ENCODE data around the gene CYTH4. TPM values are rescaled to one million over a fixed set of nuclear protein-coding genes. Genes with fewer than 3 reads are reported as not detected.

The CYTH4 gene
- total RNA-seq, 2 experiments from 2014 or later: 106 to 110 TPM

- no peak for DNase-seq
- ChIA-PET POLR2A (no interaction called here), CTCF (no interaction called here)
- Mint-ChIP-seq H3K27ac (peak overlapping the region; percentile 57), H3K9me3 (no peaks in the 10 kb centered on the region), H3K27me3 (no peaks in the 10 kb centered on the region), H3K36me3 (ENCODE audit: low read depth) (peaks cover 66% of the 10 kb centered on the region), H3K4me3 (no peak overlapping the region), H3K4me1 (peaks cover 86% of the 10 kb centered on the region)
Observed at GRCh38 chr22:37311761-37312312, 29.5 kb downstream of the CYTH4 start.

GRCh38 chr22:37312549-37313183, 30.4 kb downstream of the CYTH4 start:
- Mint-ChIP-seq H3K27ac (peak overlapping the region; percentile 57), H3K9me3 (no peaks in the 10 kb centered on the region), H3K4me1 (peaks cover 77% of the 10 kb centered on the region), H3K36me3 (ENCODE audit: low read depth) (peaks cover 61% of the 10 kb centered on the region), H3K4me3 (no peak overlapping the region), H3K27me3 (no peaks in the 10 kb centered on the region)
- DNase-seq: no peak
- CTCF ChIA-PET: interaction anchor here (1.3 to 1.5 kb wide), 2 partner anchors 17 to 144 kb away, joined by 3 read pairs; no protein-coding TSS in a partner anchor
- POLR2A ChIA-PET: no interaction called here

- Mint-ChIP-seq H3K36me3 (ENCODE audit: low read depth) (peaks cover 51% of the 10 kb centered on the region), H3K27ac (peak overlapping the region; percentile 76), H3K27me3 (no peaks in the 10 kb centered on the region), H3K9me3 (no peaks in the 10 kb centered on the region), H3K4me1 (peaks cover 68% of the 10 kb centered on the region), H3K4me3 (no peak overlapping the region)
- ChIA-PET POLR2A (interaction anchor here (0.6 kb wide), 1 partner anchor 44 kb away, joined by 3 read pairs; no protein-coding TSS in a partner anchor), CTCF (interaction anchor here (0.6 to 2.0 kb wide), 11 partner anchors 7 to 454 kb away, joined by 3 to 5 read pairs (median 3); partner anchors contain the start of gene RAC2)
- no peak for DNase-seq
Observed at GRCh38 chr22:37313376-37314314, 31.3 kb downstream of the CYTH4 start.

- DNase-seq: peak; percentile 41
- H3K4me1 Mint-ChIP-seq: peaks cover 59% of the 10 kb centered on the region
- H3K9me3 Mint-ChIP-seq: no peaks in the 10 kb centered on the region
- POLR2A ChIA-PET: no interaction called here
- peak overlapping the region; percentile 83 for H3K27ac Mint-ChIP-seq
- CTCF ChIA-PET: interaction anchor here (0.6 to 2.0 kb wide), 8 partner anchors 8 to 158 kb away, joined by 3 to 5 read pairs (median 3); partner anchors contain the start of gene RAC2
- peaks cover 44% of the 10 kb centered on the region for H3K36me3 Mint-ChIP-seq (ENCODE audit: low read depth)
- H3K27me3 Mint-ChIP-seq: no peaks in the 10 kb centered on the region
- no peak overlapping the region for H3K4me3 Mint-ChIP-seq
Observed at GRCh38 chr22:37314315-37315074, 32.2 kb downstream of the CYTH4 start.

- DNase-seq: no peak
Observed at GRCh38 chr22:37316405-37316804, 34.1 kb downstream of the CYTH4 start.

GRCh38 chr22:37316875-37317371, 34.6 kb downstream of the CYTH4 start:
- Mint-ChIP-seq H3K27me3 (peaks cover 5% of the 10 kb centered on the region), H3K27ac (no peak overlapping the region), H3K9me3 (no peaks in the 10 kb centered on the region), H3K36me3 (ENCODE audit: low read depth) (peaks cover 25% of the 10 kb centered on the region), H3K4me1 (peaks cover 40% of the 10 kb centered on the region), H3K4me3 (no peak overlapping the region)
- DNase-seq: peak; percentile 81
- POLR2A ChIA-PET: no interaction called here
- CTCF ChIA-PET: interaction anchor here (0.6 to 2.5 kb wide), 22 partner anchors 8 to 345 kb away, joined by 3 to 17 read pairs (median 3); partner anchors contain the start of gene CYTH4

More at GRCh38 chr22:37316405-37316804, 34.1 kb downstream of the CYTH4 start:
- ChIA-PET POLR2A (no interaction called here), CTCF (interaction anchor here (0.6 to 2.5 kb wide), 17 partner anchors 8 to 250 kb away, joined by 3 to 17 read pairs (median 3); partner anchors contain the start of gene CYTH4)
- no peaks in the 10 kb centered on the region for H3K9me3 Mint-ChIP-seq
- no peak overlapping the region for H3K27ac Mint-ChIP-seq
- H3K27me3 Mint-ChIP-seq: peaks cover 4% of the 10 kb centered on the region
- H3K36me3 Mint-ChIP-seq (ENCODE audit: low read depth): peaks cover 25% of the 10 kb centered on the region
- no peak overlapping the region for H3K4me3 Mint-ChIP-seq
- H3K4me1 Mint-ChIP-seq: peaks cover 41% of the 10 kb centered on the region

- POLR2A ChIA-PET: no interaction called here
- no peak overlapping the region for H3K27ac Mint-ChIP-seq
- H3K36me3 Mint-ChIP-seq (ENCODE audit: low read depth): peaks cover 18% of the 10 kb centered on the region
- peaks cover 31% of the 10 kb centered on the region for H3K4me1 Mint-ChIP-seq
- CTCF ChIA-PET: interaction anchor here (0.6 to 2.5 kb wide), 11 partner anchors 8 to 344 kb away, joined by 3 to 17 read pairs (median 4); no protein-coding TSS in a partner anchor
- no peaks in the 10 kb centered on the region for H3K9me3 Mint-ChIP-seq
- H3K4me3 Mint-ChIP-seq: no peak overlapping the region
- peaks cover 10% of the 10 kb centered on the region for H3K27me3 Mint-ChIP-seq
- DNase-seq: no peak
Observed at GRCh38 chr22:37317698-37318210, 35.4 kb downstream of the CYTH4 start.

- Mint-ChIP-seq H3K9me3 (no peaks in the 10 kb centered on the region), H3K4me3 (no peak overlapping the region), H3K36me3 (ENCODE audit: low read depth) (peaks cover 12% of the 10 kb centered on the region), H3K27ac (no peak overlapping the region), H3K4me1 (peaks cover 26% of the 10 kb centered on the region), H3K27me3 (peaks cover 18% of the 10 kb centered on the region)
- DNase-seq: no peak
- ChIA-PET POLR2A (no interaction called here), CTCF (interaction anchor here (0.9 to 2.5 kb wide), 6 partner anchors 13 to 274 kb away, joined by 3 to 17 read pairs (median 4); no protein-coding TSS in a partner anchor)
Observed at GRCh38 chr22:37318364-37319109, 36.2 kb downstream of the CYTH4 start.

GRCh38 chr22:37319469-37319868, 37.2 kb downstream of the CYTH4 start:
- CTCF ChIA-PET: interaction anchor here (1.0 kb wide), 1 partner anchor 324 kb away, joined by 3 read pairs; no protein-coding TSS in a partner anchor
- peaks cover 4% of the 10 kb centered on the region for H3K36me3 Mint-ChIP-seq (ENCODE audit: low read depth)
- H3K4me3 Mint-ChIP-seq: no peak overlapping the region
- POLR2A ChIA-PET: no interaction called here
- no peaks in the 10 kb centered on the region for H3K9me3 Mint-ChIP-seq
- peak overlapping the region; percentile 59 for H3K27ac Mint-ChIP-seq
- H3K27me3 Mint-ChIP-seq: peaks cover 28% of the 10 kb centered on the region
- no peak for DNase-seq
- peaks cover 18% of the 10 kb centered on the region for H3K4me1 Mint-ChIP-seq

GRCh38 chr22:37320726-37321677, 38.7 kb downstream of the CYTH4 start:
- no peaks in the 10 kb centered on the region for H3K9me3 Mint-ChIP-seq
- peaks cover 7% of the 10 kb centered on the region for H3K4me1 Mint-ChIP-seq
- no peak overlapping the region for H3K4me3 Mint-ChIP-seq
- DNase-seq: no peak
- peaks cover 36% of the 10 kb centered on the region for H3K27me3 Mint-ChIP-seq
- CTCF ChIA-PET: interaction anchor here (0.7 to 1.4 kb wide), 4 partner anchors 15 to 322 kb away, joined by 3 read pairs; no protein-coding TSS in a partner anchor
- no peaks in the 10 kb centered on the region for H3K36me3 Mint-ChIP-seq (ENCODE audit: low read depth)
- no peak overlapping the region for H3K27ac Mint-ChIP-seq
- POLR2A ChIA-PET: no interaction called here
